MG63 (cell line): ENCODE results near the gene ALDH5A1. TPM values are rescaled to one million over a fixed set of nuclear protein-coding genes. Genes with fewer than 3 reads are reported as not detected.
"Not testable (repeated sequence)": the region's sequence is repeated elsewhere in the genome, so short reads cannot be mapped to it uniquely, and the experiment has no call there.

Source experiments
- DNase-seq: peaks from one replicate; pipeline ENCODE4 v3.0.0-alpha.2; 2020
- H3K27me3 ChIP-seq: fragments of 250-450 bp; sonication (Bioruptor Pico); 2 replicates; pipeline ENCODE4 v1.5.1; 2020; ENCODE audit warnings: mild to moderate bottlenecking, moderate library complexity
- H3K36me3 ChIP-seq: fragments of 250-450 bp; sonication (Bioruptor Pico); 2 replicates; pipeline ENCODE4 v1.5.1; 2020; ENCODE audit warnings: mild to moderate bottlenecking, moderate library complexity
- H3K4me3 ChIP-seq: fragments of 250-450 bp; sonication (Bioruptor Pico); 2 replicates; pipeline ENCODE4 v1.5.1; 2020; ENCODE audit warnings: mild to moderate bottlenecking, moderate library complexity
- H3K9me3 ChIP-seq: fragments of 250-450 bp; sonication (Bioruptor Pico); 2 replicates; pipeline ENCODE4 v1.5.1; 2020; ENCODE audit warnings: mild to moderate bottlenecking, moderate library complexity
- total RNA-seq: library from RNA; depleted of rRNA; stranded (reverse); fragments of >200 nt; shearing (Covaris generic); gene quantifications from 2 replicates; pipeline ENCODE4 v1.2.3, GENCODE V29; 2014; ENCODE audit warnings: low replicate concordance

The ALDH5A1 gene
- total RNA-seq, 1 experiment from 2014 or later, result 1.5 TPM

DNA sequence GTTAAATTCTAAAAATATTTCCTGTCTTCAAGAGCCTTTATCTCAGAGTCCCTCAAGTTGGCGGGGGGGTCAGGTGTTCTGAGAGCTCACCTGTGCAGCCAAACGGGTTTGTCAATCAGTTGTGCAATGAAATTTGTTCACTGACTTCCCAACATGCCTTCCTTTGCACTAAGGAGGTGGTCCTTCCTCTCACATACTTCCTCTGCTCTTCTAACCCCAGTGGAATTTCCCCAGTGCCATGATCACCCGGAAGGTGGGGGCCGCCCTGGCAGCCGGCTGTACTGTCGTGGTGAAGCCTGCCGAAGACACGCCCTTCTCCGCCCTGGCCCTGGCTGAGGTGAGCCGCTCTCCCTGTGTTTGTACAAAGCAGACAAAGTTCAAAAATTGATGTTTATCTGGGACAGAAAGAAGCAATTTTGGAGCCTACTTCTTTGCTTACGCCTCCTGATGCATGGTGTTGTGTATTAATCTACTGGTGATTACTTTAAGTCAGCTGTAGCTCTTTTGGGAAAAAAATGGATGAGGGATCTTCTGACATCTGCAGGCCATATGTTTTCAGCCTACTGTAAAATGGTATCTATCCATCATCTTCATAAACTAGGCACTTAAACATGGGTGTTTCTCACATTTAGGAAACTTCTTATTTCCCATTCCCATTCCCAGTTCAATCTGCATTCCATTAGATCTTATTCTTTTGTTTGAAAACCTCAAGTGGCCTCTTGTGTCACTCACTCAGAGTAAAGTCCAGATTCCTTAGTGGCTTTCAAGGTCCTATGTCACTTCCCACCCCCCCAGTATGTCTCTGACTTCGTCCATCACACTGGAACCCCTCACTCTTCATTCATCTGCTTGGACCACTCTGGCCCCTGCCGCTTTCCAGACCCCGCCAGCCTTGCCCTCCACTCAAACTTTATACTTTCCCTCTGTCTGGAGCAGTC is 10.1 kb downstream of the ALDH5A1 start:
- Histone ChIP-seq H3K9me3 (no peaks in the 10 kb centered on the region), H3K4me3 (no peak overlapping the region), H3K27me3 (no peaks in the 10 kb centered on the region), H3K36me3 (no peaks in the 10 kb centered on the region)
- DNase-seq, result no peak

DNA sequence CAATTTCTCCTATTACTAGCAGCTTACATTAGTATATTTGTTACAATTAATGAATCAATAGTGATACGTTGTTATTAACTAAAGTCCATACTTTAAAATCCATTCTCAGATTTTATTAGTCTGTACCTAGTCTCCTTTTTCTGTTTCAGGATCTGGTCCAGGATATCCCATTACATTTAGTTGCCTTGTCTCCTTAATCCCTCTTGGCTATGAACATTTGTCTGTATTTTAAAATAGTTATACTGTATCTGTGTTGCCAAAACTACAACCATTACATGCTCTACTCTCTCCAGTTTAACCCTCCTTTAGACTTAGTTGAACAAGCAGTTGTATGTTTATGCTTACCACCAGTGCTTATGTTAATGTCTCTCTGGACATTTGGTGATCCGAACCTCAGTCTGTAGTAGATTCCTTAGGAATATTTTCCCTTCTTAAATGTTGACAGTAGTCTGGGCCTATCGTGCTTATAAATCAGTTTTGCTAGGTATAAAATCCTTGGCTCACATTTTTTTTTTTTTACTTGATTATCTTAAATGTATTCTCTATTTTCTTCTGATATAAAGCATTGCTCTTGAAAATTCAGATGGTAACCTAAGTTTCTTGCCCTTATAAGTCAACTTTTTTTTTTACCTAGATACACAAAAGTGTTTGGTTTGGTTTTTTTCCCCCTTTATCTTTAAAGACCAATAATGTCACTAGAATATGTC is 12.2 kb downstream of the ALDH5A1 start:
- H3K4me3 ChIP-seq, result no peak overlapping the region
- no peak for DNase-seq
- H3K9me3 ChIP-seq, result no peaks in the 10 kb centered on the region
- no peaks in the 10 kb centered on the region for H3K36me3 ChIP-seq
- no peaks in the 10 kb centered on the region for H3K27me3 ChIP-seq

DNA sequence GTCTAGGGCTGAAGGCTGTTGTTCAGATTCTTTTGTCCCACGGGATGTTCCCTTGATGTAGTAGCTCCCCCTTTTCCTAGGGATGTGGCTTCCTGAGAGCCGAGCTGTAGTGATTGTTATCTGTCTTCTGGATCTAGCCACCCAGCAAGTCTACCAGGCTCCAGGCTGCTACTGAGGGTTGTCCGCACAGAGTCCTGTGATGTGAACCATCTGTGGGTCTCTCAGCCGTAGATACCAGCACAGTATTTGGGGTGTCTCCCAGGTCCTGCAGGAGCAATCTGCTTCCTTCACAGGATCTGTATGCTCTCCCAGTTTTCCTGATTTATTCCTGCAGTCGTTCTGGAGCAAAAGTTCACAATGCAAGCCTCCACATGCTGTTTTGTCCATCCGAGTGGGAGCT is 17.2 kb downstream of the ALDH5A1 start:
- not testable (repeated sequence) for DNase-seq, H3K9me3 ChIP-seq, H3K36me3 ChIP-seq, H3K27me3 ChIP-seq, H3K4me3 ChIP-seq

DNA sequence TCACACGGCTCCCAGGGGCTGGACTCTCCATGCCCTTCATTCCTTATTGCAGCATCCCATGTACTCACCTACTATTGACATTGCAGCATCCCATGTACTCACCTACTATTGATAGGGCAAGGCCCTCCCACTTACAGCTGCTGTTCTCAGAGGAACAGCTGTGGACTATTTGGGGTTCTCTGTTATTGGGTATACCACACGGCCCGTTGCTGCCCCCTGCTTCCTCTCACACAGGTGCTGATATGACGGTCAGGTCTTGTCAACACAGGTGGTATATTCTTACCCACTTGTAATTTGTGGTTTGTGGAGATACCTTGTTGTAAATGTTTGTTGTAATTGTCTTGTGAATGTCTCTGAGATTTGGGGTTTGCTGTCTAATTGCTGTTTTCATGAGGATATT is 18.8 kb downstream of the ALDH5A1 start:
- Histone ChIP-seq H3K9me3 (no peaks in the 10 kb centered on the region), H3K36me3 (no peaks in the 10 kb centered on the region), H3K27me3 (no peaks in the 10 kb centered on the region), H3K4me3 (no peak overlapping the region)
- no peak for DNase-seq

DNA sequence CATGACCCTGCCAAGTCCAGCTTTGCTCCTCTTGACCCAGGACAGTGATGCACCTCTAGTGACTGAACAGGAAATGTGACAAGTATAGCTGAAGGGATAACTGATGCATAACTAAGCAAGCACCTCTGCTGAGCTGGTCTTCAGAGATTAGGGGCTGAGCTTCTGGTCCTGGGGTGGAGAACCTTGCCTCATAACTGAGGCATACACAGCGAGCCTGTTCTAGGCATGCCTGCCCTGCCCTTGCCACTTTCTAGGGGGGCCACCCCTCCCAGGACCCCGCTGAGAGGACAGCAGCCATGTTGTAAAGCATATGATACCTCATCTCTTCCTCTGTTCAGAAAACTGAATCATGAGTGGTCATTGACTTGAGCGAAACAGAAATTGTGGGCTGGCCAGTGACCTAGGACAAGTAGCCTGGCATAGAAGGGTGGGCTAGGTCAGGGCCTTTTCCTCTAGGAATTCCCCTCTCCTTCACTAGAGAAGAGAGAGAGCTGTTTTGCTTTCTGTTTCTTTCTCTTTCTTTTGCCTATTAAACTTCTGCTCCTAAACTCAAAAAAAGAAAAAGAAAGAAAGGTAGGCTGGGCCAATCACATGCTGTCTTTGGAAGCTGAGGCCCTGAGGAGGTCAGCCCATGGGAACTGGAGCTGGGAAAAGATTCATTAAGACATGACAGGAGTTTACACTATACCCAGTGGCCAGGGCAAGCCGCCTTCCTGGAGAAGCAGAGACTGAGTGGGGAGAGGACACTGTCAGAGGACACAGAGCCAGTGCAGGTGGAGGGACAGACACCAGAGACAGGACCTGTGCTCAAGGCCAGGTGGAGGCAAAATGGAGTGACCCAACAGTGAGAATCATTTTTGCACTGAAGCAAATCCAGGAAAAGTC is 23.1 kb downstream of the ALDH5A1 start:
- H3K27me3 ChIP-seq, result no peaks in the 10 kb centered on the region
- no peaks in the 10 kb centered on the region for H3K9me3 ChIP-seq
- no peak for DNase-seq
- no peak overlapping the region for H3K4me3 ChIP-seq
- no peaks in the 10 kb centered on the region for H3K36me3 ChIP-seq

DNA sequence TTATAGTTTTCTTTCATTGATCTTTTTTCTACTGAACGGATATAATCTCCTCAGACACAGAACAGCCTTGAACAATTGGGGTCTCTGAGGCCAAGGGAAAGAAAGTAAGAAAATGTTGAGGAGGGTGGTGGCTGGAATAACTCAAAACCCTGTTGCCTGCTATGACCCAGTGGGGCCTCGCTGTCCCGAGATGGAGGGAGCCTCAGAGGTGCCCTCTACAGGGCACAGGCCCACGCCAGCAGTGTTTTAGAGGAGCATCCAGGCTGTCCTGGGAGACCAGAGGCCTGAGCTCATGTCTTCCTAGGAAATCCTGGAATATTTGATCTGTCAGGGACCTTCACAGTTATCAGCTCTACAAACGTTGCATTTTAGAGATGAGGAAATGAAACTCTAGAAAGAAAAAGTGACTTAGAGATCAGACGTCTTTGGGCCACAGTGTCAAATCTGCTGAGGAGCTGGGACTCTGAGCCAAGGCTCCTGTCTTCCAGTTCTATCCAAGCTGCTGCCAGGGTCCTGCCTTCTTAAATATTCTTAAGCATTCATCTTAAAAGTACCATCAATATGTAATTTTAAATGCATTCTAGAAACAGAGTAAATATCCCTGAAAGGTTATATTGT is 26.3 kb downstream of the ALDH5A1 start:
- Histone ChIP-seq H3K27me3 (no peaks in the 10 kb centered on the region), H3K9me3 (no peaks in the 10 kb centered on the region), H3K36me3 (no peaks in the 10 kb centered on the region), H3K4me3 (no peak overlapping the region)
- peak; percentile 35 for DNase-seq

DNA sequence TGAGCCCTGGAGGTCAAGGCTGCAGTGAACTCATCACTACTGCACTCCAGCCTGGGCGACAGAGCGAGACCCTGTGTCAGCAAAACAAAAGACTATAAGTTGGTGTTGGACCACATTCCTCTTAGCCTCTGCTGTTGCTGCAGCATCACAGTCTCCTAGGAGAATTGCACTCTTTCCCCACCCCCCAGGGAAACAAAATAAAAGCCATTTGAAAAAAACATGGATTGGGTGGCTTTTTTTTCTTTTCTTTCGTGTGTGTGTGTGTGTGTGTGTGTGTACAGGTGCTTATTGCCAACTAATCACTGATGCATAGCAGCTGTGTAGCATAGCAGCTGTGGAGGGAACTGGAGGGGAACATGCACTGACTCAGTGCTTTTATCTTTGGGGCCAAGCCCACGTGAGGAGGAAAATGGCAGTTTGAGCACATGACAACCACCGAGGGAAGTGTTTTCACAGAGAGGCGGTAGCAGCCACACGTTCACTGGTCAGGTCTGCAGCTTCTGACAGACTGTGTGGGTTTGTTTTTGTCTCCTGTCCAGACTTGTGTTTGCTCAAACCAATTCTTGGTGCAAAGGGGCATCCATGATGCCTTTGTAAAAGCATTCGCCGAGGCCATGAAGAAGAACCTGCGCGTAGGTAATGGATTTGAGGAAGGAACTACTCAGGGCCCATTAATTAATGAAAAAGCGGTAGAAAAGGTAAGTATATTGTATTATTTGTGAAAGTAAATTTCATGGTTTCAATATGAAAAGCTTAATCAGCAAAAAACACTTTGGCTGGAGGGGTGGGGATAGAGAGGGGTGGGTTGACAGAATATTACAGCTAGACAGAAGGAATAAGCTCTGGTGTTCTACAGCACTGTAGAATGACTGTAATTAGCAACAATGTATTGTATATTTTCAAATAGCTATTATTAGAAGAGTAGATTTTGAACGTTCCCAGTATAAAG is 27.7 kb downstream of the ALDH5A1 start:
- Histone ChIP-seq H3K36me3 (no peaks in the 10 kb centered on the region), H3K4me3 (no peak overlapping the region), H3K9me3 (no peaks in the 10 kb centered on the region), H3K27me3 (no peaks in the 10 kb centered on the region)
- no peak for DNase-seq

DNA sequence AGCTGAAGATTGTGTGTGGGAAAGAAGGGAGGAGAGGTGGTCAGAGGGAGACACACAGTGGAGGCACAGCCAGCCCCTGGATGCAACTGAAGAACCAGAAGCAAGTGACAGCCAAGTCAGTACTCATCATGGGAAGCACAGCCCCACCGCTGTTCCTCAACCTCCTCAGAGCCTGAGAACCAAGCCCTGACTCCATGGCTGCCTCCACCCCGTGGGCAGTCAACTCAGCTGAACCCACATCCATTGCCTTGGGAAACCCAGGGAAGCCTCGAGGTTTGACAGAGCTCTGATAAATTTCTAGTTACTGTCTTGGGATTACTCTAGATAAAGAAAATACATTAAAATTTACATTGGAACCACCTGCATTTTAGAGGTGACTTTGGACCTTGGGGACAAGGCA is 29.6 kb downstream of the ALDH5A1 start:
- H3K27me3 ChIP-seq, result no peaks in the 10 kb centered on the region
- no peak overlapping the region for H3K4me3 ChIP-seq
- no peaks in the 10 kb centered on the region for H3K9me3 ChIP-seq
- H3K36me3 ChIP-seq, result no peaks in the 10 kb centered on the region
- no peak for DNase-seq

DNA sequence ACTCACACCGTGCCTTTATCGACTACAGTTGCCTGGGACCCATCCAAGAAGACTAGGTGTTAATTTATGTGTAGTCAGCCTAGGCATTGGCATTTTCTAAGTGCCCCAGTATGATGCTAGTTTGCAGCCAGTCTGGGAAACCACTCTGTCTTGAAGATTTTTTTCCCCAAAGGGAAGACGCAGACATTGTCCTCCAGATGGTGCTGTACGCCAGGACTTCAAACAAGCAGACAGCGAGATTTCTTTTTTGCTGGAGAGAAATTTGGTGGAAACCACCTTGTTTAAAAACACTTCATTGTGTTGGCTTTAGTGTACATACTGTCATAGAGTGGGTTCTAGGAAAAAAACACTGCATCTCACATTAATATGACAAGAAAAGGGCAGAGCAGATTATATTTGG is 30.0 kb downstream of the ALDH5A1 start:
- DNase-seq, result no peak
- Histone ChIP-seq H3K4me3 (no peak overlapping the region), H3K36me3 (no peaks in the 10 kb centered on the region), H3K9me3 (no peaks in the 10 kb centered on the region), H3K27me3 (no peaks in the 10 kb centered on the region)

DNA sequence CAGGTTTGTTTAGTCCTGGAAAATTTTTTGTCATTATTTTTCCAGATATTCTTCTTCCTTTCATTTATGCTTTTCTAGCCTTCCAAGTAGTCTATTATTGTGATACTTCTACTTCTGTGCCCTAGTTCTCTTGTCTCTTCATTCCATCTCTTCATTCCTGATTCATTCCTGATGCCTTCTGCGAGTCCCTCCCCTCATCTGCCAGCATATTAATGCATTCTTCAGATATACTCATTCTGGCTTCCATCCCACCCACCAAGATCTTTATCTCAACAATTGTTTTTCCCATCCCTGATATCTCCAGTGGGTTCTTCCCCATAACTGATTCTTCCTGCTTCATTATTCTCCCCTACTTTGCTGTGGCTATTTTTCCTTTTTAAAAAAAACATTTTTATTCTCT is 35.2 kb downstream of the ALDH5A1 start:
- DNase-seq, result no peak

DNA sequence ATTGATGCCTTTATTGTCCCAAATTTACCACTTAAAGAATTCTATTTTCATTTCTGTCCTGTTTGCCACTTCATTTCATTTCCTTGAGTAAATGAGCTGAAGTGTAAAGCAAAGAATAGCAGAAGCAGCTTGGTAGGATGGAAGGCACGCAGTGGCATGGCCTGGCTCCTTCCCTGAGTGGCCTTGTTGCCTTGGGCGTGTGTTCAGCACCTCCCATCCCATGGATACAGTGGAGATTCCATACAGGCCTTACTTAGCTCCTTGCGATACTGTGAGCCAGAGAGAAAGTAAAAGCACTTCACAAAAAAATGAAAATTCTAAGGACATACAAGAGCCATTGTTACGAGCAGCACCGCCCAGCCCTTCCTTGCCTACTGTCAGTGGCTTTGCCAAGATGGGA is 39.6 kb downstream of the ALDH5A1 start:
- DNase-seq, result no peak
- Histone ChIP-seq H3K36me3 (no peaks in the 10 kb centered on the region), H3K4me3 (no peak overlapping the region), H3K9me3 (no peaks in the 10 kb centered on the region), H3K27me3 (no peaks in the 10 kb centered on the region)

More for the DNA sequence above, 35.2 kb downstream of the ALDH5A1 start:
- Histone ChIP-seq H3K27me3 (no peaks in the 10 kb centered on the region), H3K36me3 (no peaks in the 10 kb centered on the region), H3K9me3 (no peaks in the 10 kb centered on the region), H3K4me3 (no peak overlapping the region)

DNA sequence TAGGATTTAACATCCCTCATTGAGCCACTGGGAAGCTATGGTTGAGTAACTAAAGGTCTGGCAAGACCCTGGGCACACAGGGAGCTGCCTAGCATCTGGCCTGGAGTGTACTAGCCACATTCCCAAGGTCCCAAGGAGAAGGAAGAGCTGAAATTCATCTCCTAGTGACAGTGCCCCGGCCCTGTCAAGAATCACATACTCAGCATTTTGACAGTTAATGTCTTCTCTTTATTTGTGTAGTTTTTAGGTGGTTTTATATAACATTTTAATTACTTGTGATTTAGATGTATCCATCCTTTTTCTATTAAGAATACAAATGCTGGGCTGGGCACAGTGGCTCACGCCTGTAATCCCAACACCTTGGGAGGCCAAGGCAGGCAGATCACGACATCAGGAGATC is 40.4 kb downstream of the ALDH5A1 start:
- DNase-seq, result no peak
- Histone ChIP-seq H3K9me3 (no peaks in the 10 kb centered on the region), H3K4me3 (no peak overlapping the region), H3K27me3 (no peaks in the 10 kb centered on the region), H3K36me3 (no peaks in the 10 kb centered on the region)

DNA sequence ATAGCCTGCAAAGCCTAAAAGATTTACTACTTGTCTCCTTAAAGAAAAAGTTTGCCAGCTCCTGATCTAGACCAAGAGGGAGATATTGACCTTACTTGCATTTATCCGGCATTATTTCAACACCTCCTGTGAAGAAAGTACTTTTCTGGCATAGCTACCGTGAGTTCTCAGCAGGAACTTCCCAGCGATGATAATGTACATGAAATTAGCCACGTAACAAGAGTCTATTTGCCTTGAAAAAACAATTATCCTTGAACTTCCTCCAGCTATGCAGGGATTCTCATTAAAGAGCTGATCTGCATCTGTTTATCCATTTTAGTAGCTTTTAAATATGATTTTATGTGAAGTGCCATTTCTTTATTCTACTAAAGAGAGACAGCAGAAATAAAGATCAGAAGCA is 41.7 kb downstream of the ALDH5A1 start:
- Histone ChIP-seq H3K9me3 (no peaks in the 10 kb centered on the region), H3K27me3 (no peaks in the 10 kb centered on the region), H3K36me3 (no peaks in the 10 kb centered on the region), H3K4me3 (no peak overlapping the region)
- no peak for DNase-seq

DNA sequence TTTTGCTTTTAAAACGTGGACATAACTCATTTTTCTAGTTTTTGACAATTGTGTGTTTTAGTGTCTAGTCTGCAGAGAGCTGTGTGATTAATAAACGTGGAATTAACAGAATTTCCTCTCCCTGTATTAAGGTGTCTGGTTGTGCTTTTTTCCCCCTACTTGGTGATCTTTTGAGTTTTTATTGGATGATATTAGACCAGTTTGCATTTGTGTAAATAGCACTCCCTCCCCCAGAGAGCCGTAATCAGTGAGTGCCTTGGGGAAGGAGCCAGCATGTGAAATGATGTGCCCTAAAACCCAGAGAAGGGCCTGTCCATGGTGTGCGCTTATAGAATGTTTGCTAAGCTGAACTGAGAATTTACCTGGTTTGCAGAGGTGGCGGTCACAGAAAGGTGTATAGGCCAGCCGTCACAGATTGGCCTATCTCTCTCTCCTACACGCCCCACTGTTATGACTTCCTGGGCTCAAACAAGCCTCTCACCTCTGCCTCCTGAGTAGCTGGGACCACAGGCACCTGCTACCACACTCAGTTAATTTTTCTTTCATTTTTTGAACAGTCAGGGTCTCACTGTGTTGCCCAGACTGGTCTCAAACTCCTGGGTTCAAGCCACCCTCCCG is 42.4 kb downstream of the ALDH5A1 start:
- Histone ChIP-seq H3K36me3 (no peaks in the 10 kb centered on the region), H3K9me3 (no peaks in the 10 kb centered on the region), H3K4me3 (no peak overlapping the region), H3K27me3 (no peaks in the 10 kb centered on the region)
- DNase-seq, result no peak

DNA sequence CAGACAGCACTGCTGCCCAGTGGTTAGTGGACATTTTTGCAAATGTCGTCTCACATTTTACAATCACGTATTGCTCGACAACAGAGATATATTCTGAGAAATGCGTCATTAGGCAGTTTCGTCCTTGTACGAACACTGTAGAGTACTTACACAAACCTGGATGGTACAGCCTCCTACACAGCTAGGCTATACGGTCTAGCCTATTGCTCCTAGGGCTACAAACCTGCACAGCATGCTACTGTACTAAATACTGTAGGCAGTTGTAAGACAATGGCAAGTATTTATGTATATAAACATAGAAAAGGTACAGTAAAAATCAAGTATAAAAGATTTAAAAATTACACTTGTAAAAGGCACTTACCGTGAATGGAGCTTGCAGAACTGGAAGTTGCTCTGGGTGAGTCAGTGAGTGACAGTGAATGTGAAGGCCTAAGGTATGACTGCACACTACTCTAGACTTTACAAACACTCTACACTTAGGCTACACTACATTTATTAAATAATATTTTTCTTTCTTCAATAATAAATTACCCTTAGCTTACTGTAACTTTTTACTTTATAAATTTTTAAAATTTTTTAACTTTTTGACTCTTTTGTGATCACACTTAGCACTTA is 43.1 kb downstream of the ALDH5A1 start:
- H3K9me3 ChIP-seq, result no peaks in the 10 kb centered on the region
- no peak for DNase-seq
- no peak overlapping the region for H3K4me3 ChIP-seq
- no peaks in the 10 kb centered on the region for H3K36me3 ChIP-seq
- no peaks in the 10 kb centered on the region for H3K27me3 ChIP-seq
